Keratinocyte (primary cell): ENCODE measurements around the gene TRAPPC10.

Experiments
- CTCF ChIP-seq, 3 experiments: IDR thresholded peaks in 1 of 3; conservative IDR thresholded peaks in 1 of 3; optimal IDR thresholded peaks in 1 of 3; 2 replicates in 2 of 3; 3 replicates in 1 of 3; pipeline versions ENCODE3 to v1.5.1; 2011; ENCODE audit warnings: low read length in 3 of 3, mild to moderate bottlenecking in 3 of 3, moderate library complexity in 2 of 3, control low read depth in 1 of 3, inconsistent platforms in 1 of 3; ENCODE audit not compliant: insufficient read depth in 2 of 3; ENCODE audit errors: extremely low read depth in 1 of 3
- EZH2 ChIP-seq: IDR thresholded peaks from one replicate; pipeline ENCODE4 v1.6.1; 2012; ENCODE audit warnings: inconsistent platforms, mild to moderate bottlenecking, low read length, moderate library complexity

- TF ChIP-seq CTCF (optimal IDR thresholded peaks at IDR 0.05 in 1 of 3, IDR thresholded peaks at IDR 0.05 in 1 of 3, conservative IDR thresholded peaks at IDR 0.05 in 1 of 3; ENCODE audit: extremely low read depth in 1 of 3, insufficient read depth in 2 of 3, low read length in 3 of 3) = no peak
- no peak for TF ChIP-seq EZH2
Observed at GRCh38 chr21:44035244-44035643, 23.1 kb downstream of the TRAPPC10 start.
